ENCODE data around the gene PRG2.

DNA sequence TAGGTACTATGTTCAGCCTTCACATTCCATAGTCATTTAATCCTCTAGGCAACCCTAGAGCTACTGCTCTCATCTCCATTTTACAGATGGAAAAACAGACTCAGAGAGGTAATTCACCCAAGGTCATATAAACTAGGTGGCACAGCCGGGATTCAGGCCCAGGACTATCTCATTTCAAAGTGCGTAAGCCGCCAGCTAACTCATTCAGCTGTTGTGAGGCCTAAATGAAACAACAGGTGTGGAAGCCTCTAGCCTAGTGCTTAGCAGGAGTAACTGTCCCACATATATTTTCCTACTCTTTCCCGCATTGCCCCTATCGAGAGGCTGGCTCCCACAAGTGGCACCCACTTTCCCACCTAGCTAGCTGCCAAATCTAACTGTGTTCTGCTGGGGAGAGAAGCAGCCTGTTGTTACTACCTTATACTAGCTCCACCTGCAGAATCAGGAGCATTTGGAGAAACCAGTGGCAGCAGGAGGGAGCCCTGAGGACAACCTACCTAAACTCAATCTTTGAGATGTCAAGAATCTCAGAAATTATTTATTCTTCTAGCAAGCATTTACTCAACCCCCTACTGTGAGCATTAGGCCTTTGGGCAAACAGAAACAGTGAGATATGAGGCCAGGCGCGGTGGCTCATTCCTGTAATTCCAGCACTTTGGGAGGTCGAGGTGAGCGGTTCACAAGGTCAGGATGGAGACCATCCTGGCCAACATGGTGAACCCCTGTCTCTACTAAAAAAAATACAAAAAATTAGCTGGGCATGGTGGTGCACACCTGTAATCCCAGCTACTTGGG is 30.4 kb downstream of the PRG2 start:
- TF ChIP-seq, protein P1, sequence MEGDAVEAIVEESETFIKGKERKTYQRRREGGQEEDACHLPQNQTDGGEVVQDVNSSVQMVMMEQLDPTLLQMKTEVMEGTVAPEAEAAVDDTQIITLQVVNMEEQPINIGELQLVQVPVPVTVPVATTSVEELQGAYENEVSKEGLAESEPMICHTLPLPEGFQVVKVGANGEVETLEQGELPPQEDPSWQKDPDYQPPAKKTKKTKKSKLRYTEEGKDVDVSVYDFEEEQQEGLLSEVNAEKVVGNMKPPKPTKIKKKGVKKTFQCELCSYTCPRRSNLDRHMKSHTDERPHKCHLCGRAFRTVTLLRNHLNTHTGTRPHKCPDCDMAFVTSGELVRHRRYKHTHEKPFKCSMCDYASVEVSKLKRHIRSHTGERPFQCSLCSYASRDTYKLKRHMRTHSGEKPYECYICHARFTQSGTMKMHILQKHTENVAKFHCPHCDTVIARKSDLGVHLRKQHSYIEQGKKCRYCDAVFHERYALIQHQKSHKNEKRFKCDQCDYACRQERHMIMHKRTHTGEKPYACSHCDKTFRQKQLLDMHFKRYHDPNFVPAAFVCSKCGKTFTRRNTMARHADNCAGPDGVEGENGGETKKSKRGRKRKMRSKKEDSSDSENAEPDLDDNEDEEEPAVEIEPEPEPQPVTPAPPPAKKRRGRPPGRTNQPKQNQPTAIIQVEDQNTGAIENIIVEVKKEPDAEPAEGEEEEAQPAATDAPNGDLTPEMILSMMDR (IDR thresholded peaks at IDR 0.05; ENCODE audit: low read depth, low read length) = no peak
- no peak for TF ChIP-seq EZH2phosphoT487 (IDR thresholded peaks at IDR 0.05; ENCODE audit: low read depth)
